Measurements from ENCODE around the gene MS4A7.
A peak's percentile ranks its signal among the peaks of the same experiment; 100 is the strongest.
"Not testable (repeated sequence)": the region's sequence is repeated elsewhere in the genome, so short reads cannot be mapped to it uniquely, and the experiment has no call there.

MS4A7 gene

GRCh38 chr11:60363542-60364470 is 14.5 kb upstream of the MS4A7 start:
- peaks cover 26% of the 10 kb centered on the region for H3K27me3 Mint-ChIP-seq
- ATAC-seq = peak; percentile 64
- no peaks in the 10 kb centered on the region for H3K36me3 Mint-ChIP-seq (ENCODE audit: low read depth)
- H3K27ac Mint-ChIP-seq = peak overlapping the region; percentile 0
- H3K4me3 Mint-ChIP-seq = peak overlapping the region; percentile 28
- H3K9me3 Mint-ChIP-seq = no peaks in the 10 kb centered on the region
- H3K4me1 Mint-ChIP-seq = peaks cover 22% of the 10 kb centered on the region
- DNase-seq = peak; percentile 59

- H3K36me3 Mint-ChIP-seq (ENCODE audit: low read depth); DNase-seq; H3K4me3 Mint-ChIP-seq; H3K27ac Mint-ChIP-seq; H3K9me3 Mint-ChIP-seq; ATAC-seq: not testable (repeated sequence)
- Mint-ChIP-seq H3K27me3 (peaks cover 35% of the 10 kb centered on the region), H3K4me1 (peaks cover 22% of the 10 kb centered on the region)
Measured at GRCh38 chr11:60366262-60366904, 11.9 kb upstream of the MS4A7 start.

- Mint-ChIP-seq H3K4me1 (peaks cover 22% of the 10 kb centered on the region), H3K36me3 (ENCODE audit: low read depth) (no peaks in the 10 kb centered on the region), H3K4me3 (no peak overlapping the region), H3K27ac (no peak overlapping the region), H3K27me3 (peaks cover 31% of the 10 kb centered on the region), H3K9me3 (no peaks in the 10 kb centered on the region)
- ATAC-seq = peak; percentile 50
- DNase-seq = no peak
Measured at GRCh38 chr11:60367009-60367408, 11.3 kb upstream of the MS4A7 start.

DNA sequence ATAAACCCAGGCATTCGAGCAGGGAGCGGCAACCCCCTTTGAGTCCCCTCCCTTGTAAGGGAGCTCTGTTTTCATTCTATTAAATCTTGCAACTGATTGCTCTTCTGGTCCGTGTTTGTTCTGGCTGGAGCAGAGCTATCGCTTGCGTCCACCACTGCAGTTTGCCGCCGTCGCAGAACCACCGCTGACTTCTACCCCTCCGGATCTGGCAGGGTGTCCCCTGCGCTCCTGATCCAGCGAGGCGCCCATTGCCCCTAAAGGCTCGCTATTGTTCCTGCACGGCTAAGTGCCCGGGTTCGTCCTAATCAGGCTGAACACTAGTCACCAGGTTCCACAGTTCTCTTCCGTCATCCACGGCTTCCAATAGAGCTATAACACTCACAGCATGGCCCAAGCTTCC is 10.4 kb upstream of the MS4A7 start:
- peaks cover 18% of the 10 kb centered on the region for H3K4me1 Mint-ChIP-seq
- H3K27ac Mint-ChIP-seq = peak overlapping the region; percentile 46
- DNase-seq = no peak
- H3K9me3 Mint-ChIP-seq = no peaks in the 10 kb centered on the region
- no peak overlapping the region for H3K4me3 Mint-ChIP-seq
- H3K36me3 Mint-ChIP-seq (ENCODE audit: low read depth) = no peaks in the 10 kb centered on the region
- H3K27me3 Mint-ChIP-seq = peaks cover 33% of the 10 kb centered on the region
- no peak for ATAC-seq

- H3K27me3 Mint-ChIP-seq = peaks cover 21% of the 10 kb centered on the region
- no peak for ATAC-seq
- no peaks in the 10 kb centered on the region for H3K36me3 Mint-ChIP-seq (ENCODE audit: low read depth)
- no peak overlapping the region for H3K4me3 Mint-ChIP-seq
- DNase-seq = no peak
- H3K9me3 Mint-ChIP-seq = no peaks in the 10 kb centered on the region
- H3K4me1 Mint-ChIP-seq = peaks cover 7% of the 10 kb centered on the region
- no peak overlapping the region for H3K27ac Mint-ChIP-seq
Measured at GRCh38 chr11:60370252-60370810, 8.0 kb upstream of the MS4A7 start.

DNA sequence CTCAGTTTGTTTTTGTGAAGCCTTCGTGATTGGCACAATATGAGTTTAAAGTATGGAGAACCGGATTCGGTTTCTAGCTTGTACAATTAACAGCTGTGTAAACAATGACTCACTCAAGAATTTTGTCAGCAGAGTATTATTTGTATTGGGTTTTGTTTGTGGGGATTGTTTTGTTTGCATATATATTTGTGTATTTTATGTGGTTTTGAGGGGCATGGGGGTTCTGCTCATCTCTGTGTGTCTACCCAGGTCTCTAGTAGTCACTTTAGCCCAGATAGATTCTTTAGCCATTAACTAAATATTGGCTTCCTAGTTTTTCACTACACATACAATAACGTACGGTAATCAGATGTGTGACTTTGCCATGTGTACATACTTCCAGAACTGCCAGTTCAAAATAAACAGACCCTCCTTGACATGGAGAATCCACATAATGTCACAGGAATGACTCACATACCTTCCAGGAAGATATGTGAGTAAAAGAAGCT is 7.5 kb upstream of the MS4A7 start:
- Mint-ChIP-seq H3K27me3 (peaks cover 21% of the 10 kb centered on the region), H3K36me3 (ENCODE audit: low read depth) (no peaks in the 10 kb centered on the region), H3K9me3 (no peaks in the 10 kb centered on the region), H3K4me3 (no peak overlapping the region), H3K4me1 (peaks cover 7% of the 10 kb centered on the region), H3K27ac (no peak overlapping the region)
- ATAC-seq (no peak), DNase-seq (no peak)

DNA sequence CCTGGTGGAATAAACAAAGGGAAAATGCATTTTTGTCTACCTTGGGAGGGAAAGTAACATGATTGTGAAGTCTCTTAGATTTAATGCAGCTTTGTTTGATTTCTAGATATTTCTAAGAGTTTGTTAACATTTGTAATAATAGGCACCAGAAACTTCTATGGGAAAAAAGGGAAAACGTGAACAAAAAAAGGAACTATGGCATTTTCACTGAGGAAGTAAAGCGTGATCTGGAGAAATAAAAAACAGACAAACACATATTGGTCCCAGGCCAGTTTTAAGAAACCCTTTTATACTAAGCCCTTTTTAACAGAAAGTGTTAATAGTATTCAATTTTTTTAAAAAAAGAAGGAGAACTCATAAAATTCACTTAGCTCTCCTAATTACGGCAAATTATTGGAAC is 6.9 kb upstream of the MS4A7 start:
- DNase-seq (no peak), ATAC-seq (no peak)
- Mint-ChIP-seq H3K9me3 (no peaks in the 10 kb centered on the region), H3K4me3 (no peak overlapping the region), H3K27ac (no peak overlapping the region), H3K4me1 (peaks cover 3% of the 10 kb centered on the region), H3K36me3 (ENCODE audit: low read depth) (no peaks in the 10 kb centered on the region), H3K27me3 (peaks cover 17% of the 10 kb centered on the region)

DNA sequence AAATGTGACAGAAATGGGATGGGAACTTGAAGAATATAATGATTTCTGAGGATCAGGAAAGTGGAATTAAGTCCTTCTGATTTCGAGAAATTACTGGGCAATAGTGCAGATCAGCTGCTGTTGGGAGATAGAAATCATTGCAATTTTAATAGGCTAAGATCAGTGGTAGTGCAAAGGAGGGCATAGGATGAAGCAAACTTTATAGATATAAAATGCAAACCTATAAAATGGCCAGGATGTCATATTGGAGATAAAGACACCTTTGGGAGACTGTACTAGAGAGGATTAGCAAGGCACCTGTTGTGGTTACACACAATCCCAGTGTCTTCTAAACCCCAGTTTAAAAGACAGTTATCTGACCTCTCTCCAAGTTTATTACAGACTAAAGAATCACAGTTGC is 6.5 kb upstream of the MS4A7 start:
- no peak overlapping the region for H3K4me3 Mint-ChIP-seq
- no peak overlapping the region for H3K27ac Mint-ChIP-seq
- H3K36me3 Mint-ChIP-seq (ENCODE audit: low read depth) = no peaks in the 10 kb centered on the region
- DNase-seq (no peak), ATAC-seq (no peak)
- H3K9me3 Mint-ChIP-seq = no peaks in the 10 kb centered on the region
- H3K27me3 Mint-ChIP-seq = peaks cover 17% of the 10 kb centered on the region
- peaks cover 1% of the 10 kb centered on the region for H3K4me1 Mint-ChIP-seq

DNA sequence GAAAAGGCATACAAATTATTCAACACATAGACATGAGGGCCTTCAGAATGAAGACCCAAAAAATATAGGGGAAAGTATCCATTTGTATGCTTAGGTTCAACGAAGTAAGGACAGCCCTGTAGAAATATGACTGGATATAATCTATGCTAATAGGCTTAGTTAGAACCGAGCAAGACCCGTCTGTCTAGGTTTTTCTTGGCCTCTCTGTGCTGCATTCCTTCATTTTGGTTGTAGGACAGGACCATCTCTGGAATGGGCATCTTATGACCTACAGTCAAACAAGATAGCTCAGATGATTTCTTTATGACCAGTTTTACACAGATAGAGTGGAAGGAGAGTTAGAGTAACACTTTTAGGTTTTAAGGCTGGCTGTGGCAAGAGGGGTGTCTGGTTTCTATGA is 5.6 kb upstream of the MS4A7 start:
- no peaks in the 10 kb centered on the region for H3K9me3 Mint-ChIP-seq
- H3K27me3 Mint-ChIP-seq = peaks cover 19% of the 10 kb centered on the region
- ATAC-seq (no peak), DNase-seq (no peak)
- H3K4me1 Mint-ChIP-seq = peaks cover 4% of the 10 kb centered on the region
- no peaks in the 10 kb centered on the region for H3K36me3 Mint-ChIP-seq (ENCODE audit: low read depth)
- no peak overlapping the region for H3K4me3 Mint-ChIP-seq
- no peak overlapping the region for H3K27ac Mint-ChIP-seq

DNA sequence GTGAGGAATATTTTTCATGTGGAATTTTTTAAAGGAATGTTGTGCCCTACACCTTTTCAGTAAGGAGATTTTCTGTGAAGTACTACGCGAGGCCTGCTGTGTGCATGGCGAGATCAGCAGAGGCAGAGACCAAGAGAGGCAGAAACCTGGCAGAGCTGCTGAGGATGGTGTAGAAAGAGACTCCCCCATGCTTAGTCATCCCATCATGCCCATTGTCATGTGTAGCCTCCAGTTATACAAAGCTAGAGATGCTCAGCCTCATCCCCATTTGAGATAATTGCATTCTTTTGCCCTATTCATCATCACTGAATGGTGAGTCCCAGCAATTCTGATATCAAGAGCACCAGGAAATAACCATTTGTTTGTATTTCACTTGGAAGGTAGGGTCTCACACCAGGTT is 3.0 kb upstream of the MS4A7 start:
- Mint-ChIP-seq H3K9me3 (no peaks in the 10 kb centered on the region), H3K4me1 (peaks cover 15% of the 10 kb centered on the region), H3K4me3 (no peak overlapping the region), H3K36me3 (ENCODE audit: low read depth) (no peaks in the 10 kb centered on the region), H3K27me3 (peaks cover 21% of the 10 kb centered on the region), H3K27ac (no peak overlapping the region)
- DNase-seq (no peak), ATAC-seq (no peak)

DNA sequence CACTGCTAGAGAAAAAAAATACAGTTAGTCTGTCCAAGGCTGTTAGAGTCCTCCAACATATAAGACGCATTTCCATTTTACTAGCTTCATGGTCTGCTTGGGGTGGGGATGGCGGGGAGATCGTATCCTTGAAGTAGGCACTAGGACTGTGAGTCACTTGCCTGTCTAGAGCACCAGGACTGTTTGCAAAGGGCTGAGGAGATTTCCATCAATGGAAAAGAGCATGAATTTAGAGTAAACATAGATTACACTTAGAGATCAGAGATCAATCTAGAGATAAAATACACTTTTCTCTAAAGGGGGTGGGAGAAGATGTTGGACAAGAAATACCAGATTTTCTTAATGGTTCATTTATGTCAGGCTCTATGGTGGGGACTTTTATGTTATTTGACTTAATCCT is 1.7 kb upstream of the MS4A7 start:
- no peaks in the 10 kb centered on the region for H3K36me3 Mint-ChIP-seq (ENCODE audit: low read depth)
- no peak overlapping the region for H3K27ac Mint-ChIP-seq
- no peak for DNase-seq
- H3K27me3 Mint-ChIP-seq = peaks cover 18% of the 10 kb centered on the region
- no peak overlapping the region for H3K4me3 Mint-ChIP-seq
- ATAC-seq = no peak
- H3K4me1 Mint-ChIP-seq = peaks cover 15% of the 10 kb centered on the region
- no peaks in the 10 kb centered on the region for H3K9me3 Mint-ChIP-seq

DNA sequence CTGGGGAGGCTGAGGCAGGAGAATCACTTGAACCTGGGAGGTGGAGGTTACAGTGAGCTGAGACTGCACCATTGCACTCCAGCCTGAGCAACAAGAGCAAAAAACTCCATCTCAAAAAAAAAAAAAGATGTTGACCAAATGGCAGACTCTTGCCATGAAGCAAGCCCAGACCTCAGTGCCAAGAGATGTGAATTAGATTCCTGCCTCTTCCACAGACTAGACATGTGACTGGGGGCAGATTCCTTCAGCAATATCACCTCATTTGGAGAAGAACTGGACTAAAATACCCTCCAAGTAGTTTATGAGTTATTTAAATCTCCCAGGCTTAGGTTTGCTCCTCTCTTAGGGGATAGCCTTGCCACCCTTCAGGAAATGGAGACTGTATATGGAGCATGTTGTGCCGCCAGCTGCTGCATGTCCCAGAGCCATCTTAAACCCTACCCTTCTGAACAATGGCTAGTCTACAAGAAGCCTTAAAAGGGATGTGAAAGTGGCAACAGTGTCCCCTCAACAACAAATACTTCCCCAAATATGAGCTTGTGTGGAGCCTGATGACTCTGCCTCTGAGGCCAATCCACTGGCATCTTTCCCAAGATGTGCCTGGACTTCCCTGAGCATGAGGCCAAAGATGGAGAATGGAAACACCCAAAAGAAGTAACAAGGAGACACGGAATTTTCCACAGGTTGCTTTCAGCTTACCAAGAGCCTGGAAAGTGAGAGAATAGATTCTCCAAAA is 763 bp upstream of the MS4A7 start:
- H3K9me3 Mint-ChIP-seq = no peaks in the 10 kb centered on the region
- no peak for DNase-seq
- peak overlapping the region; percentile 52 for H3K27ac Mint-ChIP-seq
- ATAC-seq = no peak
- peaks cover 16% of the 10 kb centered on the region for H3K27me3 Mint-ChIP-seq
- peaks cover 15% of the 10 kb centered on the region for H3K4me1 Mint-ChIP-seq
- no peaks in the 10 kb centered on the region for H3K36me3 Mint-ChIP-seq (ENCODE audit: low read depth)
- H3K4me3 Mint-ChIP-seq = no peak overlapping the region

DNA sequence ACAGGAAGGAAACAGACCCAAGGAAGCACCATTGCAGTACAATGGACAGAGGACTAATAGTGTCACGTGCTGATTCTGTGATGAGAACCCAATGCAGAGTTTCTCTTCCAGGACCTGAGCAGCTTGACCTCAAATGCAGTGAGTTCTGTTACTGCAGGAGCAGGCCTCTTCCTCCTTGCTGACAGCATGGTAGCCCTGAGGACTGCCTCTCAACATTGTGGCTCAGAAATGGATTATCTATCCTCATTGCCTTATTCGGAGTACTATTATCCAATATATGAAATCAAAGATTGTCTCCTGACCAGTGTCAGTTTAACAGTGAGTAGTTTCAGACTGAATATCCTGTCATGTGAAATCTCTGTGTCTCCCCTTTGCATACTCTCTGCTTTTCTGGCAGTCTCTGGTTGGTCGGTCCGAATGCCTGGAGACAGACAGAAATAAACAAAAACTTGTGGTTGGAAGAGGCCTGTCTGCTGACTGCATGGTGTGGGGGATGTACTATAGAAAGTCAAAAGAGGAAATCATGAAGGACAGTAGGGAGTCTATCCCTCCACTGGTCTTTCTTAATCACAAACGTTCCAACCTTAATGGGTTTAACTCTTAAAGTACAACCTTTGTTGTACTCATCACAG is 11.1 kb downstream of the MS4A7 start:
- Mint-ChIP-seq H3K36me3 (ENCODE audit: low read depth) (no peaks in the 10 kb centered on the region), H3K4me3 (no peak overlapping the region), H3K9me3 (no peaks in the 10 kb centered on the region), H3K27me3 (peaks cover 2% of the 10 kb centered on the region), H3K4me1 (peaks cover 10% of the 10 kb centered on the region), H3K27ac (peak overlapping the region; percentile 32)
- ATAC-seq = no peak
- no peak for DNase-seq

GRCh38 chr11:60390419-60390818 is 12.1 kb downstream of the MS4A7 start:
- Mint-ChIP-seq H3K27me3 (peaks cover 2% of the 10 kb centered on the region), H3K9me3 (no peaks in the 10 kb centered on the region), H3K4me1 (peaks cover 10% of the 10 kb centered on the region), H3K4me3 (no peak overlapping the region), H3K36me3 (ENCODE audit: low read depth) (no peaks in the 10 kb centered on the region), H3K27ac (no peak overlapping the region)
- ATAC-seq = no peak
- no peak for DNase-seq

All from activated naive CD8-positive, alpha-beta T cell treated with anti-CD3 and anti-CD28 coated beads, Interleukin-2, amount 50 U/mL, for 24 hours (primary cell).